HG03159 (cell line): ENCODE results near the gene ICAM1.
"Not testable (repeated sequence)": the region's sequence is repeated elsewhere in the genome, so short reads cannot be mapped to it uniquely, and the experiment has no call there.

ENCODE experiments used
- ATAC-seq: cut with Tn5 transposase; IDR thresholded peaks from one replicate; pipeline ENCODE4 v1.9.1; 2021; ENCODE audit warnings: mild to moderate bottlenecking, moderate library complexity; ENCODE audit not compliant: unreplicated experiment

ICAM1 gene

DNA sequence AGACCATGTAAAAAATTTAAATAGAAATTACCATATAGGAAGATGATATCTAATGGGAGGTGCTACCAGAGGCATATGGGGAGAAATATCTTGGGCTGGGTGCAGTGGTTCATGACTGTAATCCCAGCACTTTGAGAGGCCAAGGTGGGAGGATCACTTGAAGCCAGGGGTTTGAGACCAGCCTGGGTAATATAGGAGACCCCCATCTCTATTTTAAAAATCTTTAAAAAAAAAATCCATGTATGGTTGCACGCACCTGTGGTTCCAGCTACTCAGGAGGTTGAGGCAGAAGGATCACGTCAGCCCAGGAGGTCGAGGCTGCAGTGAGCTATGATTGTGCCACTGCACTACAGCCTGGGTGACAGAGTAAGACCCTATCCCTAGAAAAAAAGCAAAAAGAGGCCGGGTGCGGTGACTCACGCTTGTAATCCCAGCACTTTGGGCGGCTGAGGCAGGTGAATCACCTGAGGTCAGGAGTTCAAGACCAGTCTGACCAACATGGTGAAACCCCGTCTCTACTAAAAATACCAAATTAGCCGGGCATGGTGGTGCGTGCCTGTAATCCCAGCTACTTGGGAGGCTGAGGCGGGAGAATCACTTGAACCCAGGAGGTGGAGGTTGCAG lies 29.0 kb upstream of the ICAM1 start:
- not testable (repeated sequence) for ATAC-seq

DNA sequence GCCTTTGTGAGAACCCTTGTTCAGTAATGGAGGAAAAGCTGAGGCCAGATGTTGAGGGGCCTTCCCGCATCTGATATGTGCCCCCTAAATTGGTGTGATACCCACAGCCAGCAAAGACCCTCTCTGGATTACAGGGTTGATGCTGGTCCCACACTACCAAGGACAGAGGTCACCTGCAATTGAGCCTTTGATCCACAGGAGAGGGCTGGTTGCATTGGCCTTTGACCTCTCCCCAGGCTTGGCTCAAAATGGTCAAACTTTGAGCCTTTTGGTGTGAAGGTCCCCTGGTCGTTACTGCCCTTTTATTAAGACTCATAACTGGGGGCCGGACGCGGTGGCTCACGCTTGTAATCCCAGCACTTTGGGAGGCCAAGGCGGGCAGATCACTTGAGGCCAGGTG lies 27.3 kb upstream of the ICAM1 start:
- no peak for ATAC-seq

DNA sequence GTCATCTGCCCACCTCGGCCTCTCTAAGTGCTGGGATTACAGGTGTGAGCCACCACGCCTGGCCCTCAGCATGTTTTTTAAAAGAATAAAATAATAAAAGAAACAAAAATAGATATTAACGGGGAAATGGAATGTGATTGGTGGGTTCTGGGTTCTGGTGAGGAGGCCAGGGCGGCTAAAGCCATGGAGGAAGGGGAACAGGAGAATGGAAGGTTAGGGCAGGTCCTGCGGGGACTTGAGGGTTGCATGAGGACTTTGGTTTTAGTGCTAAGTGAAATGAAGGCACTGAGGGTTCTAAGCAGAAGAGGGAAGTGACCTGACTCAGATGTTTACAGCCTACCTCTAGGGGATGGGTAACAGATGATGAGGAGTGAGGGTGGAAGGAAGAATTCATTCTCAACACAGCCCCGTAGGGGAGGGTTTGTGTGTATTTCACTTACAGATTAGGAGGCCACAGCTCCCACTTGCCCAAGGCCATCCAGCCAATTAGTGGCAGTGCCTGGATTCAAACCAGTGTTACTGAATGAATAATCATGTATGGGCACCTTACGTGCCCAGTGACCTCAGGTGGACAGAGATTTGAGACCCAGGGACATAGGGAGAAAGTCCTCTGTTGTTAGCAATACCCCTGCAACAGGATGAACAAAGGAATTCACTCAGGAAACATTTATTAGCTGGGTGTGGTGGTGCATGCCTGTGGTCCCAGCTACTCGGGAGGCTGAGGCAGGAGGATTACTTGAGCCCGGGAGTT lies 25.6 kb upstream of the ICAM1 start:
- ATAC-seq, result no peak

DNA sequence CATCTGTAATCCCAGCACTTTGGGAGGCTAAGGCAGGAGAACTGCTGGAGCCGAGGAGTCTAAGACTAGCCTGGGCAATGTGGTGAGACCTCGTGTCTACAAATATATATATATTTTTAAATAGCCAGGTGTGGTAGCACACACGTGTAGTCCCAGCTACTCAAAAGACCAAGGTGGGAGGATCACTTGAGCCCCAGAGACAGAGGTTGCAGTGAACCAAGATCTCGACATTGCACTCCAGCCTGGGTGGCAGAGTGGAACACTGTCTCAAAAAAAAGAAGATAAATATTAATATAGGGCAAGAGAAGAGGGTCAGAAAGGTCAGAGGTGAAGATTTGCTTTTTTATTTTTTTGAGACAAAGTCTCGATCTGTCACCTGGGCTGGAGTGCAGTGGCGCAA lies 24.4 kb upstream of the ICAM1 start:
- no peak for ATAC-seq

DNA sequence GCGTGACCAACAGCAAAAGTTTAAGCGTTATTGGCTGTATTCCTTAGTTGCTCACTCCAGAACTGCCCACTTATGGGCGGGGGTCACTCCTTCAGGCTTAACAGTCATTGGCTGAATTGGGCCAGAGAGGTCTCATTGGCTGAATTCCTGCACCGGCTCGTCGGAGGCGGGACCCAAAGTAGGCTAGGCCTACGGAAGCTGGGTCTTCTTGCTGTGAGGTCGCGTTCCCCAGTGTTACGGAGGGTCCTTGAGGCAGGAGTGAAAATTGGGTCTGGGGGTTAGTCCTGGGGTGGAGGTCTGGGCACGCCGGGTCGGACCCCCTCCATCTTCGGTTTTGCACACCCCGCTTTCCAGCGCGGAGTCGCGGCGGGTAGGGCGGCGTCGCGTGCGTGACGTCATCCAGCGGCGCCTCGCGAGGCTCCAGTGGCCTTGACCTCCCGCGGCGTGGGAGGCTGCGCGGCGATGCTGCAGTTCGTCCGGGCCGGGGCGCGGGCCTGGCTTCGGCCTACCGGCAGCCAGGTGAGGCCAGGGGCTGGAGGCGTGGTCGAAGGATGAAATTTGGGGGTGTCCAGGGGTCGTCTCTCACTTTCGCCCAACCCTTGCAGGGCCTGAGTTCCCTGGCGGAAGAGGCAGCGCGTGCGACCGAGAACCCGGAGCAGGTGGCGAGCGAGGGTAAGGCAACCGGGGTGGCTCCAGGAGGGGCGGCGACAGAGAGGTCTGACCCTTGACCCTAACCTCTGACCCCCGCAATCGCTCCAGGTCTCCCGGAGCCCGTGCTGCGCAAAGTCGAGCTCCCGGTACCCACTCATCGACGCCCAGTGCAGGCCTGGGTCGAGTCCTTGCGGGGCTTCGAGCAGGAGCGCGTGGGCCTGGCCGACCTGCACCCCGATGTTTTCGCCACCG lies 18.9 kb upstream of the ICAM1 start, which contains the start of gene MRPL4:
Gene MRPL4 (plus strand): TSS at position 423 of the 903 bp plus-strand sequence. CDS start 40 bp downstream, at position 463.
- peak; percentile 83 for ATAC-seq

DNA sequence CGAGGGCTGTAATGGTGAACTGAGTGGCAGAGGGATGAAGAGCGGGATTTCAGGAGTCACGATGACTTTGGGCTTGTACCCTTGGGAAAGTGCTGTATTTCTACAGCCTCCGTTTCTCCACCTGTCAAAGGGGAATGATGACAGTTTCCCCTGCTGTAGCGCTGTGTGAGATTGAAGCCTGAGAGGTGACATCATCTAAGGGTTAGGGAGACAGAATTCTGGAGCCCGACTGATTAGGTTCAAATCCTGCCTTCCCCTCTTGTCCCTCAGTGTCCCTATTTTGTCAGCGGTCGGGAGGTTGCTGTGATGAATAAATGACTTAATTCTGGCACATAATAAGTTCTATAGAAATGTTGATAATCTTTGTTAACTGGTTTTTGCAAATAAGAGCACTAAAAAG lies 18.2 kb upstream of the ICAM1 start:
- ATAC-seq, result no peak

DNA sequence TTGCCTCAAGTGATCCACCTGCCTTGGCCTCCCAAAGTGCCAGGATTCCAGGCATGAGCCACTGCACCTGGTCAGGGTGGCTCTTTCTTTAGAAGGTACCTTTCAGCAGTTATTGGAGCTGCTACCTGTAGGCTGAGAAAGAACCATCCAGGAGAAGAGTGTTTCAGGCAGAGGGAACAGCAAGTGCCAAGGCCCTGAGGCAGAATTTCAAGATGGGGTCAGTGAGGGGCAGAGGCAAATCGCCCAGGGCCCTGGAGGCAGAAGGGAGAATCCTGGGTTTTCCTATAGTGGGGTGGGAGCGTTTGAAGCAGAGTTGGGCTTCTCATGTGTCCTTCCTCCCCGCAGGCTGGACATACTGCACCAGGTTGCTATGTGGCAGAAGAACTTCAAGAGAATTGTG lies 16.7 kb upstream of the ICAM1 start:
- ATAC-seq, result no peak

DNA sequence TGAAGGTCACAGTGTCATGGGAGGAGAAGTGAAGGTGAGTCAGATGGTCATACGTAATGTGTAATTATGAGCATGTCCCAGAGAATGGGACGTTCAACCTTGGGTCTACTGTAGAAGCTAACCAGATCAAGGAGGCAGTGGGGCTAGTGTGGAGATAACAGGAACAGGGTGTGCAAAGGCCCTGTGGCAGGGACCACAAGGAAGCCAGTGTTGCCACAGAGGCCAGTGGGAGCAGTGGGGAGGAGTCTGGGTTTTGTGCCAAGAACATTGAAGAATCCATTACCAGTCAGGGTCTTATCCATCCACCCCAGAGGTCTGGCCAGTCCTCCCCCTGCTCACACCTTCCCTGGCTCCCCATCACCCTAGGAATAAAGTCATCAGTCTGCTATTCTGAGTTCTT lies 15.6 kb upstream of the ICAM1 start:
- ATAC-seq, result no peak

DNA sequence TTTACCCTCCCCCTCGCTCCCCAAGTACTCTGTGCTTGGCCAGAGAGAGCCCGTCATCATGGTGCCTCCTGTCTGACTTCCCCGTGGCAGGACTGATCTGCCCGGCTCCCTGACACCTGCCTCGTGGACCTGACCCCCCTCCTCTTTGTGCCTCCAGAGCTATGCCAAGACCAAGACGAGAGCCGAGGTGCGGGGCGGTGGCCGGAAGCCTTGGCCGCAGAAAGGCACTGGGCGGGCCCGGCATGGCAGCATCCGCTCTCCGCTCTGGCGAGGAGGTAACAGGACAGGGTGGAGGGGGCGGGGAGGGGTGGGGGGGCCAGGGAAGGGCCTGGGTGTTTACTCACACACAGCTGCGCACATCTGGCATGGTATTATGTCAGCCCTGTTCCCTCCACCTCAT lies 14.4 kb upstream of the ICAM1 start:
- ATAC-seq, result no peak

DNA sequence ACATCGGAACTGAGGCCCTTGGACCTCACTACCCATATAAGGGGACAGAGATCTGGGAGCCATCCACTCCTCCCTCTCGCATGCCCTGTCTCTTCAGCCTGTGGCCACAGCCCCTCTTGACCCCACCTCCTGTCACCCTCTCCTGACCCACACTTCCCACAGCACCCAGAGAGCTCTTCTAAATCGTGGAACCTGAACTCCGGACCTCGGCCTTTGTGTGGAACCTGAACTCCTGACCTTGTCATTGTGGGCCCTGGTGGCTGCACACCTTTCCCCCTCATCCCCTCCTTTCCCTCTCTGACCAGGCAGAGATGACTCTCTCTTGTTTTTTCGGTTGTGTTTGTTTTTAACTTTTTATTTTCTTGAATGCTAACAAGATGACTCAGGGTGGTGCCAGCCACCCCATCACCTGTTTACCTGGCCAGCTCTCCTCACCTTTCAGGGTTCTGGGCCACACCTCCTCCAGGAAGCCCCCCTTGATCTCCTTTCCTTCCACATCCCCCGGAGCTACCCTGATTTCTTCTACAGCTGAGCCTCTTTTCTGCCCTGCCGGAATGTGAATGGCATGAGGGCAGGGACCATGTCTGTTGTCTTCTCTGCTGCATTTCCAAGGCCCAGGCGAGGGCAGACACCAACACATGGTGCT lies 13.8 kb upstream of the ICAM1 start:
- no peak for ATAC-seq

DNA sequence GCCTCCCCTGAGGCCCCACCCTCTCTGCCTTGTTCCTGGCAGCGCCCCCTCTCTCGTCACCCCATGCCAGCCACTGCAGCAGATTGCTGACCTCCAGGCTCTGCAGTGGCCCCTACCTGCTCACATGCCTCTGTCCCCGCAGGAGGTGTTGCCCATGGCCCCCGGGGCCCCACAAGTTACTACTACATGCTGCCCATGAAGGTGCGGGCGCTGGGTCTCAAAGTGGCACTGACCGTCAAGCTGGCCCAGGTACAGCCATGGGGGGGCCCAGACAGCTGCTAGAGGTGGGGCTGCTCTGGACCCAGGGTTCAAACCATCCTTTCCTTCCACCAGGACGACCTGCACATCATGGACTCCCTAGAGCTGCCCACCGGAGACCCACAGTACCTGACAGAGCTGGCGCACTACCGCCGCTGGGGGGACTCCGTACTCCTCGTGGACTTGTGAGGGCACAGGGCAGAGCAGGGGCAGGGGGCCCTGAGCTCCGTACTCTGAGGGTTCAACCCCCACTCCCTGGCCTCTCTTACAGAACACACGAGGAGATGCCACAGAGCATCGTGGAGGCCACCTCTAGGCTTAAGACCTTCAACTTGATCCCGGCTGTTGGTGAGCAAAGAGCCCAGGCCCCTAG lies 12.7 kb upstream of the ICAM1 start:
- no peak for ATAC-seq

DNA sequence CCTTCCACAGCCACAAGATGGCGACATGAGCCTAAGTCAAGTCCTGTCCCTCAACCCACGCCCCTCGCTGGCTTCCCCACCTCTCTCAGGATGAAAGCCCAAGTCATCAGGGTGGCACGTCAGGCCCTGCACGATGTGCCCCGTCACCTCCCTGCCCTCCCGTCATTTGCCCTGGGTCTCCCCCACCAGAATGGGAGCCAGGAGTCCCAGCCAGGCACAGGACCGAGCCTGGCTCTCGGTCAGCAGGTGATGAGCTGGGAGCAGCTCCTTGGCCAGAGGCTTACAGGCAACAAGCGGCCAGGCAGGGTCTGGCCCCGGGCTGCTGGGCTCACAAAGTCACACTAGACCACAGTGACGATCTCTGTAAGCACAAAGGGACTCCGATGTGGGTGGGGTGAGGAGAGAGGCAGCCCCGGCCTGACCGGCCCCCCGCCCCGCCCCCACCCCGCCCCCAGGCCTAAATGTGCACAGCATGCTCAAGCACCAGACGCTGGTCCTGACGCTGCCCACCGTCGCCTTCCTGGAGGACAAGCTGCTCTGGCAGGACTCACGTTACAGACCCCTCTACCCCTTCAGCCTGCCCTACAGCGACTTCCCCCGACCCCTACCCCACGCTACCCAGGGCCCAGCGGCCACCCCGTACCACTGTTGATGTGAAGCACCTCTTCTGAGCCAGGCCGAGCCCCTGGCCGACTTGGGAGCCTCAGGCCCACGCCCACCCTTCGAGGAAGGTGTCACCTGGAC lies 11.6 kb upstream of the ICAM1 start:
- ATAC-seq, result no peak

DNA sequence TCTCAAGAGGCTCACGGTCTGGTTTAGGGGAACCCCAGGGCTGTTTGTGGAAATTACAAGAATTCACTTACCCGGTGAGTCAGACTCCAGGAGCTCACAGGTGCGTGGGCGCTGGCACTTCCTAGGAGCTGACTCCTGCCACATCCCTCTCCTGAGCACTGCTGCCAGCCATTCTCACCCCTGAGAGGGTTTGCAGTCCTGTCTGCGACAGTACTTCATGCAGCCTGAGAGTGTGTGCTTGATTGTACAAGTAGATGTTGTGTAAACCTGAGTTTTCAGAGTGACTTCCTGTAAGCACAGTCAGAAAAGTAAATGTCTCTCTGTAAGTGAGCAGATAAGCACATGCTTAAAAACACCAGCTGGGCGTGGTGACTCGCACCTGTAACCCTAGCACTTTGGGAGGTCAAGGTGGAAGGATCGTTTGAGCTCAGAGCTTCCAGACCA lies 10.8 kb upstream of the ICAM1 start:
- ATAC-seq, result no peak

DNA sequence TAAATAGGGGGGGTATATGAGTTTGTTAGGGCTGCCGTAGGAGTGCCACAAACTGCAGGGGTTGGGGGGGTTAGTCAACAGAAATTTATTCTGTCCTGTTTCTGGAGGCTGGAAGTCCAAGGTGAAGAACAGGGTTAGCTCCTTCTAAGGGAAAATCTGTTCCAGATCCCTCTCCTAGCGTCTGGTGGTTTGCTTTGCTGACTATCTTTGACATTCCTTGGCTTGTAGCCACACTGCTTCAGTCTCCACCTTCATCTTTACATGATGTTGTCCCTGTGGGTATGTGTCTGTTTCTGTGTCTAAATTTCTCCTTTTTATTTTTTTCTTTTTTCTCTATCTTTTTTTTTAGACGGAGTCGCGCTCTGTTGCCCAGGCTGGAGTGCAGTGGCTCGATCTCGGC lies 8.1 kb upstream of the ICAM1 start:
- no peak for ATAC-seq

DNA sequence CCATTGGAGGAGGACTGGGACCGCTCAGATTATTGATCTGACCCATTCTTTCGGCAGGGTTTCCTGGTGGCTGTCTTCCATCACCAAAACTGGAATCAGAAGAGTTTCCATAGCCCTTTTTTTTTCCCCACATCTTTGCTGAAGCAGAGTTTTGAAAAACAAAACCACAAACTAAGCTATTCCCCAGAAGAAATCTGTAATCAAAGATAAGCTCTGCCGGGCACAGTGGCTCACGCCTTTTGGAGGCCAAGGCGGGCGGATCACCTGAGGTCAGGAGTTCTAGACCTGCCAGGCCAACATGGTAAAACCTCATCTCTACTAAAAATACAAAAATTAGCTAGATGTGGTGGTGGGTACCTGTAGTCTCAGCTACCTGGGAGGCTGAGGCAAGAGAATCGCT lies 4.2 kb upstream of the ICAM1 start:
- no peak for ATAC-seq

DNA sequence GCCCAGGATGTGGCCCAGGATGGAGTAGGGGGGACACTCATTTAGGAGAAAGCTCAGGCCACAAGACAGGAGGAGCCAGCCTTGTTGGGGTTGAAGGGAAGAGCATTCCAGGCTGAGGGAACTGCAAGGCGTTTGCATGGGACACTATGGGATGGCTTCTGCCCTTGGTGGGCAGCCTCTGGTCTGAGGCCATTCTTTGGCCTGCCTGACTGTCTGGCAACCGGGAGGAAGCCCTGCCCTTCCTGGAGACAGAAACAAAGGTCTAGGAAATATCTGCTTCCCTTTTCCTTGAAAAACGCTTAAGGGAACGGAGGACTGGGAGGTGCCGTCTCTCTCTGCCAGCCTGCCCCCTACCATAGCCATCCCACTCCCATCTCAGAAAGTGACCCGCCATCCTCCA lies 2.8 kb upstream of the ICAM1 start:
- no peak for ATAC-seq

DNA sequence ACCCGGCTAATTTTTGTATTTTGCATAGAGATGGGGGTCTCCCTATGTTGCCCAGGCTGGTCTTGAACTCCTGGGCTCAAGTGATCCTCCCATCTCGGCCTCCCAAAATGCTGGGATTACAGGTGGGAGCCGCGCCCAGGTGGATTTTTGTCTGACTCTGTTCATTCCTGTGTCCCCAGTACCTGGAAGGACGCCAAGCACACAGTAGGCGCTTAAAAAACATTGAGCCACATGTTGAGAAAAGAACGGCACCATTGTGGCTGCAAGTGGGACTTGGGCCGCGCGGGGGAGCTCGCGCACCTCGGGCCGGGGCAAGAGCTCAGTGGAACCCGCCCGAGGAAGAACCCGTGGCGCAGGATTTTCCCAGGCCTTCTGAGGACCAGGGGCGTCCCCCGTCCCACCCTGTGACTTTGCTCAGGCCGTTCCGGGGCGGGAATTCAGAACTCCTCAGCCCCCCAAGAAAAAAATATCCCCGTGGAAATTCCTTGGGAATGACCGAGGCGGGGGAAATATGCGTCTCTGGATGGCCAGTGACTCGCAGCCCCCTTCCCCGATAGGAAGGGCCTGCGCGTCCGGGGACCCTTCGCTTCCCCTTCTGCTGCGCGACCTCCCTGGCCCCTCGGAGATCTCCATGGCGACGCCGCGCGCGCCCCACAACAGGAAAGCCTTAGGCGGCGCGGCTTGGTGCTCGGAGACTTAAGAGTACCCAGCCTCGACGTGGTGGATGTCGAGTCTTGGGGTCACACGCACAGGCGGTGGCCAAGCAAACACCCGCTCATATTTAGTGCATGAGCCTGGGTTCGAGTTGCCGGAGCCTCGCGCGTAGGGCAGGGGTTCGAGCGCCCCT lies 1.4 kb upstream of the ICAM1 start:
- ATAC-seq, result peak; percentile 44

DNA sequence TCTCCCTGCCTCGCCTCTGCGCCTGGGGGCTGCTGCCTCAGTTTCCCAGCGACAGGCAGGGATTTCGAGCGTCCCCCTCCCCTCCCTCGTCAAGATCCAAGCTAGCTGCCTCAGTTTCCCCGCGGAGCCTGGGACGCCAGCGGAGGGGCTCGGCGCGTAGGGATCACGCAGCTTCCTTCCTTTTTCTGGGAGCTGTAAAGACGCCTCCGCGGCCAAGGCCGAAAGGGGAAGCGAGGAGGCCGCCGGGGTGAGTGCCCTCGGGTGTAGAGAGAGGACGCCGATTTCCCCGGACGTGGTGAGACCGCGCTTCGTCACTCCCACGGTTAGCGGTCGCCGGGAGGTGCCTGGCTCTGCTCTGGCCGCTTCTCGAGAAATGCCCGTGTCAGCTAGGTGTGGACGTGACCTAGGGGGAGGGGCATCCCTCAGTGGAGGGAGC lies 722 bp upstream of the ICAM1 start:
- peak; percentile 31 for ATAC-seq

DNA sequence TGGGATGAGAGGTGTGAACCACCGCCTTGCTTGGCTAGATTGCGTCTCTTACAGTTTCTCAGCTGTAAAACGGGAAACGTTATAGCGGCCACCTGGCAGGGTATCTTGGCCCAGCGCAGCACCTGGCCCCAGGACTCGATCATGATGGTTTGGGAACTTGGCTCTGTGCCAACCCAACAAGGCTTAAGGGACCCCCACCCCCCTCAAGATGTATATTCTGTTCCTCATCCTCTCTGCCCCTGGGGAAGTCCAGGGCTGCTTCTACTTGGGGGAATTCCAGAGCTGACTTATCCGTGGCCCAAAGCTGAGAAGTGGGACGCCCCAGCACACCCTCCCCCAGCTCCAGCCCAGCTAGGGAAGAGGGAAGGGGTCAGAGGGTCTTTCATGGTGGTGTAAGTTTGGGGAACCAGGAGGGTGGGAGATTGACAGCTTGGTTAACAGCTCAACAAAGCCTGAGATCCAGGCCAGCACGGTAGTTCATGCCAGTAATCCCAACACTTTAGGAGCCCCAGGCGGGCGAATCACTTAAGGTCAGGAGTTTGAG lies 695 bp downstream of the ICAM1 start:
- ATAC-seq, result peak; percentile 7
